SK-N-SH (cell line): ENCODE measurements around the gene MOB2.

Source experiments
- CHD2 ChIP-seq: fragments of 150-350 bp; IDR thresholded peaks from 2 replicates; pipeline ENCODE4 v1.6.1; 2018; ENCODE audit warnings: low read length; ENCODE audit not compliant: partially characterized antibody
- CTCF ChIP-seq: fragments of 200-600 bp; sonication (generic); IDR thresholded peaks from 2 replicates; pipeline ENCODE4 v1.6.1; 2017; ENCODE audit warnings: antibody characterized with exemption, mild to moderate bottlenecking, moderate library complexity
- FOXJ3 ChIP-seq: sonication (generic); formaldehyde crosslinking; IDR thresholded peaks from 2 replicates; pipeline ENCODE4 v1.5.1; 2020; ENCODE audit warnings: mild to moderate bottlenecking, missing genetic modification reagents
- GABPA ChIP-seq: IDR thresholded peaks from 2 replicates; pipeline ENCODE4 v1.4.0; 2012; ENCODE audit warnings: low read depth, mild to moderate bottlenecking
- JUND ChIP-seq: IDR thresholded peaks from 2 replicates; pipeline ENCODE4 v1.4.0; 2012
- MAX ChIP-seq: IDR thresholded peaks from 2 replicates; pipeline ENCODE4 v1.4.0; 2012; ENCODE audit warnings: low read depth
- MXI1 ChIP-seq: IDR thresholded peaks from 2 replicates; pipeline ENCODE4 v1.6.1; 2012; ENCODE audit warnings: mild to moderate bottlenecking, low read depth, low read length, improper control_type of control experiment
- POLR2AphosphoS5 ChIP-seq: IDR thresholded peaks from 2 replicates; pipeline ENCODE4 v1.6.1; 2012; ENCODE audit warnings: low read depth, low read length
- RFX5 ChIP-seq: IDR thresholded peaks from 2 replicates; pipeline ENCODE4 v1.6.1; 2012; ENCODE audit warnings: mild to moderate bottlenecking, improper control_type of control experiment, low read length
- SIN3A ChIP-seq: IDR thresholded peaks from 2 replicates; pipeline ENCODE4 v1.6.1; 2012; ENCODE audit warnings: low read depth, mild to moderate bottlenecking, low read length, moderate library complexity, borderline replicate concordance
- SMC3 ChIP-seq: IDR thresholded peaks from 2 replicates; pipeline ENCODE4 v1.6.1; 2012; ENCODE audit warnings: low read depth, low read length, improper control_type of control experiment
- TCF12 ChIP-seq: IDR thresholded peaks from 2 replicates; pipeline ENCODE4 v1.4.0; 2012
- TF ChIP-seq, protein P1 (sequence below): IDR thresholded peaks from 2 replicates; pipeline ENCODE4 v1.6.1; 2012; ENCODE audit warnings: mild to moderate bottlenecking, low read depth, low read length, moderate library complexity

DNA sequence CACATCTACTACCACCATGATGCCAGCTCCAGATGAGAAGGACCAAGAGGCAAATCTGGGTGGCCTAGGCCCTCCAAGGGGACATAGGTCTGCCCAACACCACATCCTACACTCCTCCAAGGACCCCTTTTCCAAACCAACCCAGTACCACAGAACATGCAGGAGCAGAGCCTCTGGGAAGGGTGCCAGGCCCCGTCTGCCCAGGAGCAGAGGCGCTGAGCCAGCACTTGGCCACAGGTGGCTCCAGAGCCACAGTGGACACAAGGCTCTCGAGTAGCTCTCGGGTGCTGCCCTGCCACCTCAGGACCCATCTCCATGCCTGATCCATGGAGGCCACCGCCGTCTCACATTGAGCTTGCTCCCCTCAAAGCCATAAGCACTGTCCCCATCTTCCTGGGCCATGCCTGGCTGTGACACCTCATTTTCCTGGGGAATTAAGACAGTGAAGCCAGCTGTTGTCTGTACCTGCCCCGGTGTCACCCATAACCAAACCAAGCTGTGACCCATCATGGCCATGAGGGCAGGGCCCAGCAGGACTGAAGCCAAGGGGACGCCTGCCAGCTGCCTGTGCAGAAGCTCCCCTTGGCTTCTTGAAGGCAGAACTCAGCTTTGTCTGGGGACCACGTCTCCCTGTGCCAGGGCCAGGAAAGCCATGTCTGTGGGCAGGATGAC lies 7.4 kb downstream of the MOB2 start:
- no peak for TF ChIP-seq CTCF
- TF ChIP-seq TCF12: no peak
- TF ChIP-seq CHD2: no peak
- TF ChIP-seq SIN3A: no peak
- TF ChIP-seq, protein P1, sequence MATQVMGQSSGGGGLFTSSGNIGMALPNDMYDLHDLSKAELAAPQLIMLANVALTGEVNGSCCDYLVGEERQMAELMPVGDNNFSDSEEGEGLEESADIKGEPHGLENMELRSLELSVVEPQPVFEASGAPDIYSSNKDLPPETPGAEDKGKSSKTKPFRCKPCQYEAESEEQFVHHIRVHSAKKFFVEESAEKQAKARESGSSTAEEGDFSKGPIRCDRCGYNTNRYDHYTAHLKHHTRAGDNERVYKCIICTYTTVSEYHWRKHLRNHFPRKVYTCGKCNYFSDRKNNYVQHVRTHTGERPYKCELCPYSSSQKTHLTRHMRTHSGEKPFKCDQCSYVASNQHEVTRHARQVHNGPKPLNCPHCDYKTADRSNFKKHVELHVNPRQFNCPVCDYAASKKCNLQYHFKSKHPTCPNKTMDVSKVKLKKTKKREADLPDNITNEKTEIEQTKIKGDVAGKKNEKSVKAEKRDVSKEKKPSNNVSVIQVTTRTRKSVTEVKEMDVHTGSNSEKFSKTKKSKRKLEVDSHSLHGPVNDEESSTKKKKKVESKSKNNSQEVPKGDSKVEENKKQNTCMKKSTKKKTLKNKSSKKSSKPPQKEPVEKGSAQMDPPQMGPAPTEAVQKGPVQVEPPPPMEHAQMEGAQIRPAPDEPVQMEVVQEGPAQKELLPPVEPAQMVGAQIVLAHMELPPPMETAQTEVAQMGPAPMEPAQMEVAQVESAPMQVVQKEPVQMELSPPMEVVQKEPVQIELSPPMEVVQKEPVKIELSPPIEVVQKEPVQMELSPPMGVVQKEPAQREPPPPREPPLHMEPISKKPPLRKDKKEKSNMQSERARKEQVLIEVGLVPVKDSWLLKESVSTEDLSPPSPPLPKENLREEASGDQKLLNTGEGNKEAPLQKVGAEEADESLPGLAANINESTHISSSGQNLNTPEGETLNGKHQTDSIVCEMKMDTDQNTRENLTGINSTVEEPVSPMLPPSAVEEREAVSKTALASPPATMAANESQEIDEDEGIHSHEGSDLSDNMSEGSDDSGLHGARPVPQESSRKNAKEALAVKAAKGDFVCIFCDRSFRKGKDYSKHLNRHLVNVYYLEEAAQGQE: no peak
- TF ChIP-seq MAX: no peak
- no peak for TF ChIP-seq JUND
- no peak for TF ChIP-seq FOXJ3 (CRISPR knock-in tag)
- TF ChIP-seq MXI1: no peak
- TF ChIP-seq RFX5: no peak
- TF ChIP-seq POLR2AphosphoS5: no peak
- no peak for TF ChIP-seq SMC3
- no peak for TF ChIP-seq GABPA
